ENCODE results near the gene EIF4EBP2. TPM values are rescaled to one million over a fixed set of nuclear protein-coding genes. Genes with fewer than 3 reads are reported as not detected.

Gene EIF4EBP2
- polyA plus RNA-seq, 3 donors = 75.1 to 97.4 (median 81.0) TPM

DNA sequence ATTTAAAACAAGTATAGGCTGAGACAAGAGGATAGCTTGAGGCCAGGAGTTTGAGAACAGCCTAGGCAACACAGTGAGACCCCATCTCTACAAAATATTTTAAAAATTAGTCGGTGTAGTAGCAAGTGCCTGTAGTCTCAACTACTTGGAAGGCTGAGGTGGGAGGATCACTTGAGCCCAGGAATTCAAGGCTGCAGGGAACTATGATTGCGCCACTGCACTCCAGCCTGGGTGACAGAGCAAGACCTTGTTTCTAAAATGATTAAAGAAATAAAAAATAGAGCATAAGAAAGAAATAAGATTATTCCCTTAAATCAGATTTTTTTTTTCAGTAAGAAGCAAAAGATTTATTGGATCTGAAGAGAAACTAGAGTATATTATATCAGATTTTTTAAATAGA, 33.2 kb upstream of the EIF4EBP2 start:
- no peak for DNase-seq (ENCODE audit: extremely low read depth in 1 of 11, low read depth in 9 of 11, low spot score in 4 of 11)

DNA sequence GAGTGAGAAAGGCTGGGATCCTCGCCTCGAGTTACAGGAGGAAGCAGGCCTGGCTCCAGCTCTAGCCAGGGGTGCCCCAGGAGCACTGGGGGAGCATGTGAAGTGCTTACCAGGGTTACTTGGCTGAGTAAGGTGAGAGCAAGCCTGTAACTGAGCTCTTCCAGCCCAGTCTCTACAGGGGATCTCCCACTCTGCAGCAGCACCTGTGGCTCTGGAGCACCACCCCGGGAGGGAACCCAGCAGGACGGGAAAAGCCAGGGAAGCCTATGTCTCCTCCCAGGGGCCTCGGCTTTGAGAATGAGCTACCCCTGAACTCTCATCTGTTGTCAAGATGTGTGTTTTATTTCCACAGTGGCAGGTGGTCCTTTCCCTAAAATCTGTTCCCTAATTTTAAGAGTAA, 32.1 kb upstream of the EIF4EBP2 start:
- no peak for DNase-seq (ENCODE audit: extremely low read depth in 1 of 11, low read depth in 9 of 11, low spot score in 4 of 11)

DNA sequence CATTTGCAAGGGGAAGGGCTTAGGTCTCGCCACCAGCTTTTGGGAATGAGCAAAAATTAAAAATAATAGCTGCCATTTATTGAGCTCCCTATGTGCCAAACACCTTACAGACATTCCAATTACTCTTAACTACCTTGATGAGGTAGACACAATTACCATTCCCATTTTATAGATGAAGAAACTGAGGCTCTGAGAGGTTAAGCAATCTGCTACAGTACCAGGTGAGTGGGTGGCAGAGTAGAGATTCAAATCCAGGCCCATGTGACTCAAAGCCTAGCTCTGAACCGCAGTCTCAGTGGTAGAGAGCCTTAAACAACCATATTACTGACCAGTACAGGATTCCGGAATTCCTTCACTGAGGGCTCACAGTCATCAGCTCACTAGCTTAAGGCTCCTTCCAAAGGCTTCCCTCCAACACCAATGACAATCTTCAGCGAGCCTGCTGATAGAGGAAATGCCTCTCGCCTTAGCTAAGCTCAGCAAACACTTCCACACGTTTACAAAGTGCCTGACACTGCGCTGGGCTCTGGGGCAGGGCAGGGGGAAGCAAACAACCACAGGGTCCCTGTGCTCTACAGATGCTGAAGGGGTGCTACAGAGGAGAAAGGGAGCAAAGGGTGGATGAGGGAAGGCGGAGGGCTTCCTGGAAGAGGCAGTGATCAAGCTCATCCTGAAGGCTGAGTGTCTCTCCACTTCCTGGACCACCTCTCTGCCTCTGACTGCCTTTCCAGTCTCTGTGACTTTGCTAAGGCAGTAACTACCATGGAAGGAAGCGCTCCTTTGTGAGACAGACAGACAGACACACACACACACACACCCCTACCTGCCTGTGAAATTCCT, 28.9 kb upstream of the EIF4EBP2 start:
- no peak for DNase-seq (ENCODE audit: extremely low read depth in 1 of 11, low read depth in 9 of 11, low spot score in 4 of 11)

DNA sequence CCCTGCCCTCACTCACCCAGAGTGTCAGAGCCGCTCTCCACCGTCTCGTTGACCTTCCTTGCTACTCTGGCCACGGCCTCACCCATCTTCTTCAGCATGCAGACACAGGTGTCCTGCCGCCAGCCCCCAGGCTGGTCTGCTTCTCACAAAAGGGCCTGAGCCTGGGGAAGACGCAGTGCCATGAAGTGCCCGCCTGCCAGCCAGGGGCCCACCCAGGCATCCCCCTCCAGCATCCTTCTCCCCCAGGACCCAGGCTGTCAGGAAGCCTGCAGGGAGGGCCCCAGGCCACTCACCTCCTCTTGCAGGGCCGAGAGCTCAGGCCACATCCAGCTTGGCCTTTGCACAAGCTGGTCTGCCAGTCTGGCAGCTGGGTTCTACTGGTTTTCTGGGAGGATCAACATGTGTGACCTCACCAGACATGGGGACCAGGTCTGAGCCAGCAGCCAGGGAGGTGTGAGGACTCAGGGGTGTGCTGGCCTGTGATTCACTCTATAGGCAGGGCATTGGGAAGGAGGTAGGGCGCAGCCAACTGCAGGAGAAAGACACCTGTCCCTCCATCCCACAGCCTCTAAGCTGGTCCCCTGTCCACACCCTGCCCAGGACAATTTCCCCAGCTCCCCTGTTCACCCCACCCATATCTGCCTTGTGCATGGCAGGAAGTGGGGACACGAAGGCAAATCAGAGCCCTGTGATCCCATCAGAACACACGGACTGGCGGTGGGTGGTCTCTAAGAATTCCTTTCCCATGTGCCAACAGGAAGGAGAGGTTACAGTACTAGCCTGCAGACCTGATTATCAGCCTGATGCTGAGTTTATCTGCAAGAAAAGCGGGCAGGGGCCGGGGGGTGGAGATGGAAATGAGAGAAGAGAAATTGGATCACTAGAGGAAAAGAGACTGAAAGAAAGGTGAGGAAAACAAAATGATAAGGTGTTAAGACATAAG, 27.2 kb upstream of the EIF4EBP2 start:
- no peak for DNase-seq (ENCODE audit: extremely low read depth in 1 of 11, low read depth in 9 of 11, low spot score in 4 of 11)

DNA sequence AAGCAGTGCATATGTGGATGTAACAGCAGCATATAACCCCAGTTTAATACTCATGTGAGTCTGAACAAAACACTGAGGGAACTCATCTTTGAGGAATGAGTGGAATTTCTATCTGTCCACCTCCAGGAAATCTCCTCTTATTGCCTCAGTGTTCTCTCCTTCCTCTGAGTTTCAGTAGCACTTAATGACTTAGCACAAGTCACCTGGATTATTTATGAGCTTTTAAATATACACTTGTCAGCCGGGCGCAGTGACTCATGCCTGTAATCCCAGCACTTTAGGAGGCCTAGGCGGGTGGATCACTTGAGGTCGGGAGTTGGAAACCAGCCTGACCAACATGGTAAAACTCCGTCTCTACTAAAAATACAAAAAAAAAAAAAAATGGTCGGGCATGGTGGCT, 25.8 kb upstream of the EIF4EBP2 start:
- DNase-seq (ENCODE audit: extremely low read depth in 1 of 11, low read depth in 9 of 11, low spot score in 4 of 11) = no peak

DNA sequence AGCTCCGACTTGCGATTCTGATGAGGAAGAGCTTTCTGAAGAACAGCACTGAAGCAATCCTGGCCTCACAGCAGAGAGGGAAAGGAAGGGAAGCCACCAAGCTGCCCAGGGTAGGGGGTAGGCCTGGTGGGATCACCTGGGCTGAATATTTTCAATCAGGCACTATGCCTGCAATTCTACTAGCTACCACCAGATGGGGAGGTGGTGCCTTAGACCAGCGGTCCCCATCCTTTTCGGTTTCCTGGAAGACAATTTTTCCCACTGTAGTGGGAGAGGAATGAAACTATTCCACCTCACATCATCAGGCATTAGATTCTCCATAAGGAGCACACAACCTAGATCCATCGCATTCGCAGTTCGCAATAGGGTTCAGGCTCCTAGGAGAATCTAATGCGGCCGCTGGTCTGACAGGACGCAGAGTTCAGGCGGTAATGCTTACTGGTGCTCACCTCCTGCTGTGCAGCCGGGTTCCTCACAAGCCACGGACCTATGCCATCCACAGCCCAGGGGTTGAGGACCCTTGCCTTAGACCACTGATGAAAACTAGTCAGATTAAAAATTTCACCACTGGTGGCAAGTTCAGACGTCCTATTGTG, 24.3 kb upstream of the EIF4EBP2 start:
- DNase-seq (ENCODE audit: extremely low read depth in 1 of 11, low read depth in 9 of 11, low spot score in 4 of 11) = no peak

DNA sequence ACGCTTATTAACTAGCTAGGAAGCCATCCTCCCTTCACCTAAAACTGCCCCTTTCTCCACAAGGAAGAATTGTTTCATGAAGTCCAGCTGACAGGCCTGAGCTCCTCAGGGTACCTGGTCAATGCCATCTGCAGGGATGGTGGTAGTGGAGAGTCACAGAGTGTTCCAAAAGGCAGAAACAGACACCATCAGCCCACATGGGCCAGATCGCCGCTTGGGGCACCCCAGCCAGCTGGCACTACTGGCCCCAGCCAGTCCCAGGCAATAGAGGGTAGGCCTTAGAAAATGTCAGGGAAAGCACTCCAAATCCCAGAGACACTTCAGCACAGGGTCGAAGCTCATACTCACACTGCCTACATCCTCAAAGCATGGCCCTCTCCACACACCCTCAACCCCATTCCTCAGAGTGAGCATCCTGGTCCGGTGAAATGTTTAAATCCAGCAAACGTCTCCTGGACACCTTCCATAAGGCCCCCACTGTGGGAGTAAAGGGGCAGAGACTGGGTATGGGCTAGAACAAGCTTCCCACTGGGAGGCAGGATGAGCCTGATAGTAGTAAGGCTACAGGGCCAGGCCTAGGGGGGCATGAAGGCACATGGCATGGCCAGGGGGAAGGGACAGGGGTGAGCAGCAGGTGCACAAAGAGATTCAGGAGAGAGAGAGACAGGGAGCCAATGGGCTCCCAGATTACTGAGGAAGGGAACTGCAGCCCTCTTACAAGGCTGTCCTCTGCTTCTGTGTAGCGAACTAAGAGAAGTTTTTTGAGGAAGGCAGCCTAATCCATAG, 23.4 kb upstream of the EIF4EBP2 start:
- DNase-seq (ENCODE audit: extremely low read depth in 1 of 11, low read depth in 9 of 11, low spot score in 4 of 11) = no peak

DNA sequence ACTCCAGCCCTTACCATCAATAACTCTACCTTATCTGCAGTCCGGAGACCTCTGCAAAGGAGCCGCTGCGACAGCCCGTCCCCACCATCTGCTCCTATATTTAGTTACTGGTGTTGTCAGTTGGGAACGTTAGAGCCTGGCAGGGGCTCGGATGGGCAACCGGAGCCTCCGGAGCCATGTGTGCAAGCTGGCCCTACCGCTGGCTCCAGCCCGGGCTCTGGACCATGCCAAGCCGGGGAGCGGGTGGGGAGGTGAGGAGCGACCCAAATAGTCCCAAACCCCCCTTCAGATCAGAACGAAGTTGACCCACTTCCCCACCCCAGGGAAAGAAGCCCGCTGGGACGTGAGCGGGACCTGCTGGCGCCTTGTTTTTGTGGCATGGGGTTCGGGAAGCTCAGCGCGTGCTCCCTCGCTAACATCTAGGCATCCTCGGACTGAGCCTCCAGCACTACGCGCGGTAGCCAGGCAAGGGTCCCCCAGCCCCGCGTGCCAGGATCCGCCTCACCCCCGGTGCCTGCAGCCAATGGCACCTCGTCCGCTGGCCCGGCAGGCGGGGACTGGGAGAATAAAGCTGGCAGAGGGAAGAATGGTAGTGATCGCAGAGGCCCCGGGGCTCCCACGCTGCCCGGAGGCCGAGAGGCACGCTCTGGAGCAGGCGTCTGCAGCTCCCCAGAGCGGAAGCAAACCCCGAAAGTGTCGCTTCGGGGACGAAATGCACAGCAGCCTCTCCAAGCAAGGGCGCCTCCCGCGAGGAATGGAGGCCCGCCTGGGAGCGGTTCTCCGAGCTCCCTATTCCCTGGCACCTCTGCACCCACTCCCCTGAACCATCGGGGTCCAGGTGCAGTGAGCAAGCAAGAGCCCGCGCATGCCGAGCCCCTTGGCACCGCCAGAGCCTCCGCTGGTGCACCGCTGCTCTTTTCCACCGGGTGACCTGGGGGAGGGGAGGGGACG, 22.2 kb upstream of the EIF4EBP2 start:
- DNase-seq (ENCODE audit: extremely low read depth in 1 of 11, low read depth in 9 of 11, low spot score in 4 of 11) = peak in 7 of 11 donors; percentile 15 to 41 (median 29)

DNA sequence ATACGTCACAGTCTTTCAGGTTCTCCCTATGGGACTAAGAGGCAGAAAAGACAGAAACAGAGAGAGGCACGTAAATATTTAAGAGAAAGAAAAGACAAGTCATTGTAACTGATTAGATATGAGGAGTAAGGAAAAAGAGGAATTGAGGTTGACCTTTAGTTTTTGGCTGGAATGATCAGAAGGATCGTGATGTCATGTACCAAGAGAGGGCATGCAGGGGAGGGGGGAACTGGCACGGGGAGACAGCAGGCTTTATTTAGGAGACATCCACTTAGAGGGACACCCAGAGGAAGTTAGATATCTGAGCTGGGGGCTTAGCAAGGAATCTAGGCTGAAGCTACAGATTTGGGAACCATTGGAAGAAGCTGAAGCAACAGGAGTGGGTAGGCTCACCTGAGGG, 12.3 kb upstream of the EIF4EBP2 start:
- DNase-seq (ENCODE audit: extremely low read depth in 1 of 11, low read depth in 9 of 11, low spot score in 4 of 11) = no peak

DNA sequence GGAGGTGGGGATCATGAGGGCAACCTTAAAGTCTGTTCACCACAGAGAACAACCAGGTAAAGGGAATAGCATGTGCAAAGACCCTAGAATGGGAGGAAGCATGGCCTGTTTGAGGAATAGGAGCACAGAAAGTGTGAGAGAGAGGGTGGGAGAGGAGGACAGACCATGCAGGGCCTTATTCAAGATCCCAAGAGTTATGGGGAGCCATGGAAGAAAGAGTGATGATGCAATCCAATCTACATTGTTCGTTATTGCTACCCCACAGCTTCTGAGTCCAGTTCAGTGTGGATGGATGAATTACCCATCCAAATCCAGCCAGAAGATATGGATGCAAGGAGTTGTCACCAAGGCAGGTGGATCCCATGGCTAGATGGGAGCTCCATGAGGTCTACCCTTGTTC, 7.8 kb upstream of the EIF4EBP2 start:
- no peak for DNase-seq (ENCODE audit: extremely low read depth in 1 of 11, low read depth in 9 of 11, low spot score in 4 of 11)

DNA sequence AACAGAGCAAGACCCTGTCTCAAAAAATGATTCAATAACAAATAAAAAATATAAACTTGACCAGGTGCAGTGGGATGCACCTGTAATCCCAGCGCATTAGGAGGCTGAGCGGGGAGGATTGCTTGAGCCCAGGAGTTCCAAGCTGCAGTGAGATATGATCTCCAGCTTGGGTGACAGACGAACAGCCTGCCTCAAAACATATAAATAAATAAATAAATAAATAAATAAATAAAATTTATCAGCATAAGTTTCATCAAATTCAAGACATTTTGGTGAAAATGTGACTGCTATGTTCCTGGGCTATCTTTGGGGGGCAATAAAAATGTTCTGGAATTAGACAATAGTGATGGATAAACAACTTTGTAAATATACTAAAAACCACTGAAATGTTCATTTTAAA, 4.8 kb upstream of the EIF4EBP2 start:
- DNase-seq (ENCODE audit: extremely low read depth in 1 of 11, low read depth in 9 of 11, low spot score in 4 of 11) = no peak

DNA sequence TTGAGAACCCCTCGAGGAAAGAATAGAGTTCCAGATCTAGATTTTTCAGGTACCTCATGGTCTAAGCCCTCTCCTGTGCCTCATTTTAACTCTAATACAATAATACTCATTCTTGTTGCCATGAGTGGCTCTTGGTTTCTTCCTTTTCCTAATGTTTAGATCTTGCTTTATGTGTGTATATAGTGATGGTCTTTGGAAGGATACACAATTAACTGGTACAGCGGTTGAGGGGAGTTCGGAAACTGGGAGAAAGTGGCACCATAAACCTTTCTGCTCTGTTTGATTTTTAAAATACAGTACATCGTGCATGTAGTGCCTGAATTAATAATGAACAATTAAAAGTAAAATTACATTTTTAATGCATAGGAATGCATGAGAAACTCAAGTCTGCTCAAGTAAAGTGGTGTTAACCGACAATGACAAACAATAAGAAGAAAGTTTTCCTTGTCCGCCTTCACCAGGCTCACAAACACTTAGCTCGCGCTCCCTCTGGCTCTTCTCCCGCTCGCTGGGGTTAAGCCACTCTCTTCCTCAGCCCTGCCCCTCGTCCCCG, 386 bp upstream of the EIF4EBP2 start:
- DNase-seq (ENCODE audit: extremely low read depth in 1 of 11, low read depth in 9 of 11, low spot score in 4 of 11) = peak in 1 of 11 donors; percentile 4

DNA sequence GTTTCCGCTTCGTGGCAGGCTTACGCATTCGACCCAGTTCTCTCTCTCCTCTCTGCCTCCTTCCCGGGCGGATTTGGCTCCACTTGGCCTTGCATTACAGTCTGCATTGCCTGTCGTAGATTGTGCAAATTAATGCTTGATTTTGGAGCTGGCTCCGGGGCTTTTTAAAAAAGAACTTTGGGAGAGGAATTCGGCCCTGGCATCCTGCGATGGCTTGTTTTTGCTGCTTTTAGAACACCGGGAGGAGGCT, 767 bp downstream of the EIF4EBP2 start:
- DNase-seq (ENCODE audit: extremely low read depth in 1 of 11, low read depth in 9 of 11, low spot score in 4 of 11) = peak in 5 of 11 donors; percentile 8 to 22 (median 12)

DNA sequence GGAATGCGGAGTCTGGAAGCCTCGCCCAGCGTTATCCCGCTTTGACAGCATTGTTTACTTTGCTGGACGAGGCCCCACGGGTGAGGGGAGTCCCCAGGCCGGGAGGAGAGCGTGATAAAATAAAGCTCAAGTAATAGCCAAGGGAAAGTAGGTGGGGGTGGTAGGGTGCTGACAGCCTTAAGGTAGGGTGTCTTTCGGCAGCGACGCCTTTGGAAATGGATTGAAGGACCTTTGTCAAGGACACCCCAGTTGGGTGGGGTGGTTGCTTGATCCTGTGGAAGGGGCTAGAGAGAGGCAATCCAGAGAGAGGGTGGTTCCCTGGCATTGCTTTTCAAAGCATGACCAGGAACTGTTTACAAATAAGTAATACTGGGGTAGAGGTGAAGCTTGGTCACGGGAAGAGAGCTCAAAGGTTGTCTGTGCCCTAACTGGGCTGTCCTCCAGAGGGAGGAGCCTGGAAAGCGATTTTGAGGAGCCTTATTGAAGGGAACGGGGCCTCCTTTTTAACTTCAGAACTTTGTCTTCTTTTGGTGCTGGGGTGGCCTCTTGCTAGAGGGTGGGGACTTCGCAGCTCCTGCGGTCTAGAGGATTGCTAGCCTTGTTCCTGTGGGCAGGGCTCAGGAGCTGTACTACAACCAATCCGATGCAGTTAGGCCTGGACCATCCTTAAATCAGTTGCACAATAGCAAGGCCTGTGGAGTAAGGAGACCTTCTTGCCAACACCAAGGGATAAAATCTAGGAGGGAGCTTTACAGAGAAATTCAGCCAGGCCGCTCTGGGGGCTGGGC, 1.3 kb downstream of the EIF4EBP2 start:
- peak in 9 of 11 donors; percentile 13 to 63 (median 31) for DNase-seq (ENCODE audit: extremely low read depth in 1 of 11, low read depth in 9 of 11, low spot score in 4 of 11)

DNA sequence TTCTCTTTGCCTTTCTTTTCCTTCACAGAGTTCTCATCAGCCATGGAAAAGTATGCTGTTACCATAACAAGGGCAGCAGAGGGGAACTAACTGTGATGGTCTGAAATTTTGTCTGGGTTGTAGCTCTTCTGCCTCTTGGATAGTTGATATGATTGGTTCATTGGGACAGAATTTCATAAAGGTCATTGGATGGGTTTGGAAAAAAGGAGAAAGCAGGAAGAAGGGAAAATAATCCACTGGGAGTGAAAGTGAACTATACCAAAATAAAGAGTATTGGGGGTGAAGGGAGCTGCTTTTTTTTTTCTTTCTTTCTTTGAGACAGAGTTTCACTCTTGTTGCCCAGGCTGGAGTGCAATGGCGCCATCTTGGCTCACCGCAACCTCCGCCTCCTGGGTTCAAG, 5.8 kb downstream of the EIF4EBP2 start:
- no peak for DNase-seq (ENCODE audit: extremely low read depth in 1 of 11, low read depth in 9 of 11, low spot score in 4 of 11)

DNA sequence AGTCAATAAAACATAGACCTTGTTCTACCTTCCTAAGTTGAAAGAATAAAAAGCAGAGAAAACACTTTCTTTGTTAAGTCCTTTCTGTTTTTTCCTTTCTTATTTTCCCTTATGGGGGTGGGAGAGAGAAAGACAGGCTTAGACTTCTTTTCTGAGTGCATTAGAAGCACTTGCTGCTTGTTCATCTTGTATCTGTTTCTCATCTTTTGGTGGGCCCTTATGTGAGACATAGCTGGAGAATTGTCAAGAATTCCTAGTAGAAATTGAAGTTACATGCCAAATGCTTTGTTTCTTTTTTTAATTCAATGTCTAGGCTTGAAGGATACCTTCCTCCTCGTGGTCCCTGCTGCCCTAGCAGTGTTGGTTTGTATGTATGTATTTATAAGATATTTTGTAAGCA, 6.7 kb downstream of the EIF4EBP2 start:
- no peak for DNase-seq (ENCODE audit: extremely low read depth in 1 of 11, low read depth in 9 of 11, low spot score in 4 of 11)

DNA sequence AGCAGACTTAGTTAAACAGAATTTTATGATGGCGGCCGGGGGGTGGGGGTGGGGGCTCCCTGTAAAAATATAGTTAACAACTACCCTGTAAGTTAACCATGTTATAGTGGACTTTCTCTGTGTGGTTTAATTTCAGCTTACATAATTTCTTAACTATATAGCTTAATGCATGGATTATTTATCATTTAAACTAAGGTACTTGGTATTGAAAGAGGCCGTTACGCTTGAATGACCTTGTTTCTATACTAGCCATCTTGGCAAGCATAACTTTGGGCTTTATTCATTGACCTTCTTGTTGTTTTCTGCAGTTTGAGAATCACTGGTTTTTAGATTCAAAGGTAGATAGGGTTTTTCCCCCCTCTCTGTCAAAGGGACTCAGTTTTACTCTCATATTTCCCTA, 8.4 kb downstream of the EIF4EBP2 start:
- DNase-seq (ENCODE audit: extremely low read depth in 1 of 11, low read depth in 9 of 11, low spot score in 4 of 11) = no peak
